ENCODE measurements around the gene DNAJC8. TPM values are rescaled to one million over a fixed set of nuclear protein-coding genes. Genes with fewer than 3 reads are reported as not detected.

The DNAJC8 gene
- total RNA-seq, 6 experiments from 2014 or later, result 22.2 to 34.4 (median 28.2) TPM

DNA sequence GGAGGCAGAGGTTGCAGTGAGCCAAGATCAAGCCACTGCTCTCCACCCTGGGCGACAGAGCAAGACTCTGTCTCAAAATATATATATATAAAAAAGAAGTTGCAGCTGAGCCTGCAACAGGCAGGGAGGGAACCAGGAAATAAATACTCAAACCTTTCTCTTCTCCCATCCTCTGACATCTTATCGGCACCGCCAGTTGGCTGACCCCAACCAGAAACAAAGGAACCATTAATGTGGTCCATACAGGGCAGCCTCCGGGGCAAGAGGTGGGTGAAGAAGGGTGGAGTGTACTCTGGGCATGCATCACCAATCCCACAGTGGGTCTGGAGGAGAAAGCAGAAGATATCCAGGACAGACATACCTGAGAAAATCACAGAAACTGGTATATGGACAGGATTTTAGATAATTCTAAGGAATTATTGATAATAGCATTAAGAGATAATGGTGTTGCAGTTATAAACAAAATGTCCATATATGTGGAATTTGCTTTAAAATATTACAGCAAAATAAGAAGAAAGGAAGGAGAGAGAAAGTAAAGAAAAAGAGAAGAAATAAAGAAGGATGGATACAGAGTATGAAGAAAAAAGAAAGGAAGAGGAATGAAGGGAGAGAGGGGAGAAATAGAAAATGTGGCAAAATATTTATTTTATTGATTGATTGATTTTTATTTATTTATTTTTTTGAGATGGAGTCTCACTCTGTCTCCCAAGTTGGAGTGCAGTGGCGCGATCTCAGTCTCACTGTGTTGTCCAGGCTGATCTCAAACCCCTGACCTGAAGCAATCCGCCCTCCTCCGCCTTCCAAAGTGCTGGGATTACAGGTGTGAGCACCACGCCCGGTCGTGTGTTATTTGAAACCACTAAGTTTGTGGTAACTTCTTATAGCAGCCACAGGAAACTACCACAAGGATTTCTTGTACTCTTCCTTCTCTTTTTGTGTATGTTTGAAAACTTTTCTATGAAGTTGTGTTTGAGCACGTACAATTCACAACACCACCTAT, 52.2 kb downstream of the DNAJC8 start:
- 61% methylated on average over 9 of the region's 12 CpGs for WGBS (ENCODE audit: insufficient coverage, low coverage, low lambda C conversion rate, missing lambda C conversion rate)
- H3K4me1 ChIP-seq, result no peaks in the 10 kb centered on the region
- intact Hi-C loops (cut with DNase I), result no loop called here
- H3K27ac ChIP-seq, result no peak overlapping the region
- H3K36me3 ChIP-seq, result no peaks in the 10 kb centered on the region
- no peaks in the 10 kb centered on the region for H3K9me3 ChIP-seq
- ATAC-seq (no peak), DNase-seq (peak in 1 of 3 donors; percentile 27)
- TF ChIP-seq POLR2A (IDR thresholded peaks at IDR 0.05), result no peak
- TF ChIP-seq, protein P1, sequence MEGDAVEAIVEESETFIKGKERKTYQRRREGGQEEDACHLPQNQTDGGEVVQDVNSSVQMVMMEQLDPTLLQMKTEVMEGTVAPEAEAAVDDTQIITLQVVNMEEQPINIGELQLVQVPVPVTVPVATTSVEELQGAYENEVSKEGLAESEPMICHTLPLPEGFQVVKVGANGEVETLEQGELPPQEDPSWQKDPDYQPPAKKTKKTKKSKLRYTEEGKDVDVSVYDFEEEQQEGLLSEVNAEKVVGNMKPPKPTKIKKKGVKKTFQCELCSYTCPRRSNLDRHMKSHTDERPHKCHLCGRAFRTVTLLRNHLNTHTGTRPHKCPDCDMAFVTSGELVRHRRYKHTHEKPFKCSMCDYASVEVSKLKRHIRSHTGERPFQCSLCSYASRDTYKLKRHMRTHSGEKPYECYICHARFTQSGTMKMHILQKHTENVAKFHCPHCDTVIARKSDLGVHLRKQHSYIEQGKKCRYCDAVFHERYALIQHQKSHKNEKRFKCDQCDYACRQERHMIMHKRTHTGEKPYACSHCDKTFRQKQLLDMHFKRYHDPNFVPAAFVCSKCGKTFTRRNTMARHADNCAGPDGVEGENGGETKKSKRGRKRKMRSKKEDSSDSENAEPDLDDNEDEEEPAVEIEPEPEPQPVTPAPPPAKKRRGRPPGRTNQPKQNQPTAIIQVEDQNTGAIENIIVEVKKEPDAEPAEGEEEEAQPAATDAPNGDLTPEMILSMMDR (IDR thresholded peaks at IDR 0.05), result no peak
- H3K4me3 ChIP-seq, result no peak overlapping the region
- H3K27me3 ChIP-seq, result no peaks in the 10 kb centered on the region

DNA sequence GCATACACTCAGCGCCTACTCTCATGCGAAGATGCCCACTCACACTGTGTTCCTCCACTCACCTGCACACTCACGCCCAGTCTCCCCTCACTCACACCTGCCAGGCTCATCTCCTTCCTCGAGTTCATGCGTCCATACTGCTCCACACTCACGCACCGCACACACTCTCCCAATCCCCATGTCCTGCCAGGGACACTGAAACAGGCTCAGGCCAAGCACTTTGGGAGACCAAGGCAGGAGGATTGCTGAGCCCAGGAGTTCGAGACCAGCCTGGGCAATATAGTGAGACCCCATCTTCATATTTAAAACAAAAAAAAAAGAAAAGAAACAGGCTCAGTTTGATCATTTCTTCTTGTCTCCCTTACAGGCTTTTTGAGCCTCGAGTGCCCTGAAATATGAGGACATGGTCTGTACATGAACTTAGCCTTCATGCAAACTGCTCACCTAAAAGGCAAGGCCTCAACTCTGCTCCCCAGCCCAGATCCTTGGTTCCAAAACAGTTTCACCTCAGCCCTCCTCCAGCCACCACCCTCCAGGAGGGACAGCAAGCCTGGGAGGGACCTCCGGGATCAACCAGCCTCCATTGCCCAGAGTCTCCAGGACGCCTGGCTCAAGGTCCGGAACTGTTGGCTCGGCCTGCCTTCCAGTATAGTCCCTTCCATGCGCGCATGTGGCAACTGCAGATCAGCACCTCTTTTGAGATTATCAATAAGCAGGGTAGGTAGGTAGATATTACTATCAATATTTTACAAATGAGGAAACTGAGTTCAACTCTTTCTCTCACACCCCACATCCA, 53.9 kb downstream of the DNAJC8 start:
- H3K4me3 ChIP-seq, result no peak overlapping the region
- H3K27ac ChIP-seq, result no peak overlapping the region
- DNase-seq, result no peak
- ATAC-seq, result no peak
- no peaks in the 10 kb centered on the region for H3K4me1 ChIP-seq
- no peak for TF ChIP-seq POLR2A (IDR thresholded peaks at IDR 0.05)
- TF ChIP-seq, protein P1 (IDR thresholded peaks at IDR 0.05), result no peak
- intact Hi-C loops (cut with DNase I), result no loop called here
- WGBS (ENCODE audit: insufficient coverage, low coverage, low lambda C conversion rate, missing lambda C conversion rate), result 84% methylated on average over 11 of the region's 15 CpGs
- H3K27me3 ChIP-seq, result no peaks in the 10 kb centered on the region
- no peaks in the 10 kb centered on the region for H3K36me3 ChIP-seq
- no peaks in the 10 kb centered on the region for H3K9me3 ChIP-seq

DNA sequence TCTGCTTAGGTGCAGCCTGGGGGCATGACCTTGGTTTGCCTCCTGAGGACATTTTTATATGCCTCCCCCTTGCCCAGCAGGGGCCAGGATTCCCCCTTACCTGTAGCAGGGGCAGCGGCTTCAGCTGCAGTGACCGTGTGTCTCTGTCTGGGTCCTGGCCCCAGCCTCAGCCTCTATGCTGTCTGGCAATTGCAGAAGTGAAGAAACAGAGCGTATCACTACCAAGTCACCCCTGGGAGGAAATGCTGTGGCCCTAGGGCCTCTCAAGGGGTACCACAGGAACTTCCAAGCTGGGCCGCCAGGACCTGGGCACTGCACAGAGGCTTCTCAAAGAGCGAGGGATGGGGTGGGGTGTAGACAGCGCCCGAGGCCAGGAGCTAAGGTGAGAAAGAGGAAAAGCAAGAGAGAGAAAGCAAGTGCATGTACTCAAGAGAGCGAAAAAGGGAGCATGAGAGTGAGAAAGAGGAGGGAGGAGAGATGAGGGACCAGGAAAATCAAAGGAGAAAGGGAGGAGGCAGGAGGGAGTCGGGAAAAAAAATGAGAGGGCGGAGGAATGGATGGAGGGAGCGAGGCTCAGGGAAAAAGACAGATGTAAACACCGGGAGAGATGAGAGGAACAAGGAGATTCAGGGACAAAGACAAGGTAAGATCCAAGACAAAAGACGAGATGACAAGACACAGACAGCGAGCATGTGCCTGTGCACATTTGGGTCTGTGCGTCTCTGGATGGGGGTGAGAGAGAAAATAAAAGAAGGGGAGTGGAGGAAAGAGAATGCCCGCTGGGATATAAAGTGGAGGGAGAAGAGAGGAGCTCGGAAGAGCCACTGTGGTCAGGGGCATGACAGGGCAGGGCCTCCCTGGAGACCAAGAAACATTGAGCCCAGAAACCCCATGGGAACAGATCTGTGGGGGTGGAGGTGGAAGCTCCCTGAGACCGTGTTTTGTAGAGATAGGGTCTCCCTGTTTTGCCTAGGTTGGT, 56.0 kb downstream of the DNAJC8 start, which contains the start of gene PTAFR:
PTAFR (minus strand) TSS at position 199 of the 979 bp plus-strand sequence. CDS start 25,669 bp downstream, outside the sequence.
- intact Hi-C loops (cut with DNase I), result no loop called here
- Histone ChIP-seq H3K36me3 (no peaks in the 10 kb centered on the region), H3K4me3 (peak within 1 kb of the TSS in 2 of 3 donors; percentile 16 to 29), H3K4me1 (no peaks in the 10 kb centered on the region), H3K27me3 (no peaks in the 10 kb centered on the region), H3K9me3 (no peaks in the 10 kb centered on the region), H3K27ac (peak within 1 kb of the TSS in 2 of 3 donors; percentile 4 to 62)
- ATAC-seq (peak; percentile 29 to 57 (median 47)), DNase-seq (peak in 1 of 3 donors; percentile 41)
- 67% methylated on average over 16 of the region's 18 CpGs for WGBS (ENCODE audit: insufficient coverage, low coverage, low lambda C conversion rate, missing lambda C conversion rate)
- TF ChIP-seq, protein P1 (IDR thresholded peaks at IDR 0.05), result no peak
- TF ChIP-seq POLR2A (IDR thresholded peaks at IDR 0.05), result peak; percentile 28
